Stimulated activated CD4-positive, alpha-beta T cell treated with anti-CD3 and anti-CD28 coated beads, Interleukin-1b, Interleukin-23, amount 100 ng/mL, for 24 hours (primary cell): Measurements from ENCODE around the gene CNOT6.
A peak's percentile ranks its signal among the peaks of the same experiment; 100 is the strongest.

Experiments
- DNase-seq, 4 experiments: peaks; one replicate each; pipeline ENCODE4 v3.0.0-alpha.2; 2020; ENCODE audit warnings: low read depth in 4 of 4, low spot score in 1 of 4

The CNOT6 gene

GRCh38 chr5:180613814-180614188 is 119.6 kb downstream of the CNOT6 start:
- DNase-seq: no peak

DNA sequence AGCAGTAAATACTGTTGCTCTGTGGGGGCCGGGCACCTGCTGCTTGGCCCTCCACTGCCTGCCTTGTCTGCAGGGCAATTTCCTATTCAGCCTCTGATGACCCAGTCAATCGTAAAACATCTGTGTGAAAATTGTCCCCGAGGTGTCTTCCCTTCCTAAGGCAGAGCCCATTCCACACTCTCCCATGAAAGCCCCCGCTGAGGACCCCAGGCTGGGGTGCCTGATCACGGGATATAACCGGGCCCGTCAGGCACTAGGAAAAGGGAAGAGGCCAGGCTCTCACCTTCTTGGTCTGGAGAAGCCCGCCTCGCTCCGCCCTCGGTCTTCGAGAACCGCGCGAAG is 124.3 kb downstream of the CNOT6 start:
- DNase-seq: no peak

GRCh38 chr5:180618829-180619562 is 124.8 kb downstream of the CNOT6 start:
- DNase-seq: peak in 2 of 4 experiments; percentile 19 to 40

DNA sequence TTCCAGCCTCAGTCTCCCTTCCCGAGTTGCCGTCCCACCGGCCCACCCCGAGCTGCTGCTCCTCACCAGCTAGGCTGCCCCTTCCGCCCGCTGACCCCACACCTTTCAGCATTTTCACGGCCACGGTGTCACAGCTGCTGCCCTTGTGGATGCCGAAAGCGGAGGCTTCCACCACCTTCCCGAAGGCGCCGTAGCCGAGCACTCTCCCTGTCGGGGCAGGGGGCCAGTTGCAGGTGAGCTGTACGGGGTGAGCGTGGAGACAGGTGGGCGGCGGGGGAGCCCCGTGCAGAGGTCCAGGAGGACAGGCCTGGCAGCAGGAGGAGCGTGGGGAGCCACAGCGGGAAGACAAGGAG is 125.4 kb downstream of the CNOT6 start:
- no peak for DNase-seq

DNA sequence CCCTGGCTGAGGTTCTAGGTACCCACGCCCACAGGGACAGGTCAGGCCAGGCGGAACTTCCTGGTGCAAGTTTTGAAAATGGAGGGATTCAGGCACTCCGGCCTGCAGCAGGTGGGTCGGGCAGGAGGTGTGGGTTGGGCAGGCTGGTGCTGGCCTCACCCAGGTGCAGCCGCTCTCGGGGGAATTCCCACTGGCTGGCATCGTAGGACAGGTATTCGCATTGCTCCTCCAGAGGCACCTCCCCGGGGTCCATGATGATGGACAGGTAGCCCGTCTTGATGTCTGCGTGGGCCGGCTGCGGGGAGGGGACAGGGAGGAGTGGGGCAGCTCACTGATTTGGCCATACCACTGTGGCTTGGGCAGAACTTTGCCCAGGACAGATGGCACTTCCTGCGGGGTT is 125.8 kb downstream of the CNOT6 start:
- DNase-seq: no peak

GRCh38 chr5:180621311-180621710 is 127.1 kb downstream of the CNOT6 start:
- no peak for DNase-seq

- no peak for DNase-seq
Observed at GRCh38 chr5:180622910-180623309, 128.7 kb downstream of the CNOT6 start.

GRCh38 chr5:180623411-180623834 is 129.2 kb downstream of the CNOT6 start:
- no peak for DNase-seq

DNA sequence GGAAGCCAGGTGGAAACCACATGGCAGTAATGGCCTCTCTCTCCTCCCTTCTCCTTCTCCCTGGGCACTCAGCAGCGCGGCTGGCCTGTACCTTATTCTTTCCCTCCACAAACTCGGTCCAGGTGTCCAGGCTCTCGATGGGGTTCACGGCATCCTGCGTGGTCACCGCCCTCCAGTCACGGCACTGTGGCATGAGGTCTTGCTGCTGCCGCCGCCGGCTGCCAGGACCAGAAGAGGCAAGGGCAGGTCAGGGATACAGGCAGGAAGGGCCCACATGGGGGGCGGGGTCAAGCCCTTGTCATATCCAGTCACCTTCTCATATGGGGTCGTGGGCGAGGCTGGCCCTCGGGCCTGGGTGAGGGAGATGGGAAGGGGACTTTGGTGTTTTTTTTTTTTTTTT is 129.7 kb downstream of the CNOT6 start:
- no peak for DNase-seq

DNA sequence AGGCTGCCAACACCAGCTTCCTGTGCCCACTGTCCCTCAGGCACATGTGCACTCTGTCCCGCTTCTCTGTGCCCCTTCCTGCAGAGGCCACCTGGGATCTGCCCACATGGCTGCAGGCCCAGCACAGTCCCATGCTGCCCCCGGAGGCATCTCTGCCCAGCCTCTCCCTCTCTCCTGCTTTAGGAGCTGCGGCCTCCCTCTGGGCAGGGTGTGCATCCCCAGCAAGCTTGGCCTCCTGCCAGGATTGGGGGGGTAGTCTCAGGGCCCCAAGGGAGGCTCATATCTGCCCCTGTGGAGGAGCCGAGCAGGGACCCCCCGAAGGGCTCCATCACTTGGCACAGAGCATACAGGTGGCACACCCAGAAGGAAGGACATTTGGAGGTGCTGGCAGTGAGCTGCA is 130.4 kb downstream of the CNOT6 start:
- no peak for DNase-seq

DNA sequence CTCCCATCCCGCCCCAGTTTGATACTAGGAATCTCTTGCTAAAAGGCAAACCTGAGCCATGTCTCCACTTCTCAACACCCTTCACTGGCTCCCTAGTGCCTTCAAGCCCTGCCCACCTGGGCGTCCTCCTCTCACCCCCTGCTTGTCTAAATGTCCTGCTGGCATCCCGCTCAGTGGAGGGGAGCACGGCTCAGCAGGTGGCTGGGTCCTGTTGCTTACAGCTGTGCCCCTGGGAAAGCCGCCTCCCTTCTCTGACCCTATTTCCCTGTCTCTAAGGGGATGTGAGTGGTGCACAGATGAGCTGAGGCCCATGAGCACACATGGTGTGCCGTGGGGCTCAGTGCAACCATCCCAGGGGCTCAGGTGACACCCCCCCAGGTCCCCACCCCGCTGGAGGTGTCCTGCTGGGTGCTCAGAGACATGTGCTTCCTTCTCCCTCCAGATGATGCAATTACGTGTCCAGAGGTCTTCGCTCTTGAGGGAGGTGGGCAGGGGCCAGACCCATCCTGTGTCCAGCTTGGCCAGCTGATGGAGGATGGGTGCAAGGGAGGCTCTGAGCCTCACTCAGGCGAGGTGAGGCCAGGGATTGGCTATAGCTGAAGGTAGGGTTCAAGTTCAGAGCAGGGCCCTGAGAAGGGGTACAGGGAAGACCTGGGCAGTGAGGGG is 131.1 kb downstream of the CNOT6 start:
- DNase-seq: no peak

GRCh38 chr5:180625791-180626660 is 131.8 kb downstream of the CNOT6 start:
- no peak for DNase-seq

DNA sequence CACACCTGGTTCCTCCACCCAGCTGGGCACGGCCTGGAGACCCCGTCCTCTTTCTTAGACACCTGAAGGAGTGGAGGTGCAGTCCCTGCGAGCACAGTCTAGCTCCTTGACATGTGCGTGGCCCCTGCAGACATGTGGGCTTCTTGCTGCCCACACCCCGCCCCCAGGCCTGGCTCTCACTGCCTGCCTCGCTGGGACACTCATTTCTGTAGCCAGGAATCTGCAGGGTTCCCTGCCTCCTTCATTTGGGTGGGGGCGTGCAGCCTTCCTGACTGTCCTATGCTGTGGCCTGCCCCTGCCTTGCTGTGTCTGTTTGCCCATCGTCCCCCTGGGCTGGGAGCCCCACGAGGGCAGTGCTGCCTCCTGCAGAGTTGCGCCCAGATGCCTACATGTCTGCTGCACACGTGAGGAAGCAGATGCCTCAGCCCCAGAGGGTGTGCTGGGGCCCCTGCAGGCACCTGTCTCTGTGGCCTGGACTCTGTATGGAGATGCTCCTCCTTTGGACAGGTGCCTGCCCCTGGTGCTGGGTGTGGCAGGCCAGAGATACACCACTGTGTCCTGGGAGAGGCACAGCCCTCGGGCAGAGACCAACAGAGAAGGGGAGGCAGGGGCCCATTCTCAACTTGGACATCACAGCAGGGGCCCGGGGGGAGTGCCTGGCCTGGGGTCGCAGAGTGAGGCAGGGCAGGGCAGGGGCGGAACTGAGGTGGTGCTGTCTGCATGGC is 132.6 kb downstream of the CNOT6 start:
- no peak for DNase-seq

- no peak for DNase-seq
Observed at GRCh38 chr5:180627386-180628120, 133.4 kb downstream of the CNOT6 start.
